HFF-Myc (cell line): ENCODE results near the gene LRP3.

ENCODE experiments used
- DNase-seq: peaks from one replicate; pipeline ENCODE4 v3.0.0-alpha.2; 2011; ENCODE audit warnings: low read depth; ENCODE audit errors: extremely low read depth
- H3K4me3 ChIP-seq: replicated peaks from 2 replicates; pipeline ENCODE4 v1.5.1; 2011; ENCODE audit warnings: low read depth, mild to moderate bottlenecking, control low read depth, low read length
- TF ChIP-seq, protein P1 (sequence below): IDR thresholded peaks from 2 replicates; pipeline ENCODE4 v1.5.1; 2012; ENCODE audit warnings: mild to moderate bottlenecking, low read depth, low read length, control low read depth; ENCODE audit errors: missing control alignments

Gene LRP3

DNA sequence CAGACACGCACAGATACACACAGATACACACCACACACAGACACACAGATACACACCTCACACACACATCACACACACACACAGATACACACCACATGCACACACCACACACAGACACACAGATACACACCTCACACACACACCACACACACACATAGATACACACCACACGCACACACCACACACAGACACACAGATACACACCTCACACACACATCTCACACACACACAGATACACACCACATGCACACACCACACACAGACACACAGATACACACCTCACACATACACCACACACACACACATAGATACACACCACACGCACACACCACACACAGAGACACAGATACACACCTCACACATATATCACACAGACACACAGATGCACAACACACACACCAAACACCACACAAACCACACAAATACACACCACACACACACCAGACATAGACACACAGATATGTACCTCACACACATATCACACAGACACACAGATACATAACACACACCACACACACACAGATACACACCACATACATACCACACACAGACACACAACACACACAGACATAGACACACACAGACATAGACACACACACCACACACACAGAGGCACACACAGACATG, 55.7 kb downstream of the LRP3 start:
- no peak overlapping the region for H3K4me3 ChIP-seq
- no peak for DNase-seq
- TF ChIP-seq, protein P1, sequence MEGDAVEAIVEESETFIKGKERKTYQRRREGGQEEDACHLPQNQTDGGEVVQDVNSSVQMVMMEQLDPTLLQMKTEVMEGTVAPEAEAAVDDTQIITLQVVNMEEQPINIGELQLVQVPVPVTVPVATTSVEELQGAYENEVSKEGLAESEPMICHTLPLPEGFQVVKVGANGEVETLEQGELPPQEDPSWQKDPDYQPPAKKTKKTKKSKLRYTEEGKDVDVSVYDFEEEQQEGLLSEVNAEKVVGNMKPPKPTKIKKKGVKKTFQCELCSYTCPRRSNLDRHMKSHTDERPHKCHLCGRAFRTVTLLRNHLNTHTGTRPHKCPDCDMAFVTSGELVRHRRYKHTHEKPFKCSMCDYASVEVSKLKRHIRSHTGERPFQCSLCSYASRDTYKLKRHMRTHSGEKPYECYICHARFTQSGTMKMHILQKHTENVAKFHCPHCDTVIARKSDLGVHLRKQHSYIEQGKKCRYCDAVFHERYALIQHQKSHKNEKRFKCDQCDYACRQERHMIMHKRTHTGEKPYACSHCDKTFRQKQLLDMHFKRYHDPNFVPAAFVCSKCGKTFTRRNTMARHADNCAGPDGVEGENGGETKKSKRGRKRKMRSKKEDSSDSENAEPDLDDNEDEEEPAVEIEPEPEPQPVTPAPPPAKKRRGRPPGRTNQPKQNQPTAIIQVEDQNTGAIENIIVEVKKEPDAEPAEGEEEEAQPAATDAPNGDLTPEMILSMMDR, result no peak

DNA sequence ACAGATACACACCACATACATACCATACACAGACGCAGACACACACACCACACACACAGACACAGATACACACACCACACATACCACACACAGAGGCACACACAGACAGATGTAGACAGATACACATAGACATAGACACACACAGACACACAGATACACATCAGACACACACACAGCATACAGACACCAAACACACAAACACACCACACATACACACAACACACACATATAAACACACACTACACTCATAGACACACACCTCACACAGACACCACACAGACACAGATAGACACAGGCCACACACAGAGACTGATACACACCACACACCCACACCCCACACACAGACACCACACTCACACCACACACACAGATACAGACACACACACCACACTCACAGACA, 56.4 kb downstream of the LRP3 start:
- no peak for DNase-seq
- TF ChIP-seq, protein P1, result no peak
- H3K4me3 ChIP-seq, result no peak overlapping the region

DNA sequence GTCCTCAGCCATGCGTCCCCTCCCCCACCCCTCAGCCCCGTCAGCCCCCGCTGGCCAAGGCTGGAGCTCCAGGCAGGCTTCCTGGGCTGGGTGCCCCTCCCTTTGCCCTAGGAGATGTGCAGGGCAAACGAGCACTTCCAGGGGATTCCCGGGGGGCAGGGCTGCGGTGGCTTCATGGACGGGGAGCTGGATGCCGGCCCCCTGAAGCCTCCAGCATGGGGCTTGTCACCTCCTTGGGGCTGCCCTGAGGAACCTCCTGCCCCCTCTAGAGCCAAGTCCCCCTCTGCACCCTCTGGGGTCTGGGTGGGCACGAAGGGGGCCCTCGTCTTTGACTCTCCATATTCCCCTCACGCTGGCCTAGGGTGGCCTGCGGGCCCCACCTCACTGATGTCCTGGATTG, 56.9 kb downstream of the LRP3 start:
- H3K4me3 ChIP-seq, result no peak overlapping the region
- TF ChIP-seq, protein P1, result no peak
- DNase-seq, result no peak

DNA sequence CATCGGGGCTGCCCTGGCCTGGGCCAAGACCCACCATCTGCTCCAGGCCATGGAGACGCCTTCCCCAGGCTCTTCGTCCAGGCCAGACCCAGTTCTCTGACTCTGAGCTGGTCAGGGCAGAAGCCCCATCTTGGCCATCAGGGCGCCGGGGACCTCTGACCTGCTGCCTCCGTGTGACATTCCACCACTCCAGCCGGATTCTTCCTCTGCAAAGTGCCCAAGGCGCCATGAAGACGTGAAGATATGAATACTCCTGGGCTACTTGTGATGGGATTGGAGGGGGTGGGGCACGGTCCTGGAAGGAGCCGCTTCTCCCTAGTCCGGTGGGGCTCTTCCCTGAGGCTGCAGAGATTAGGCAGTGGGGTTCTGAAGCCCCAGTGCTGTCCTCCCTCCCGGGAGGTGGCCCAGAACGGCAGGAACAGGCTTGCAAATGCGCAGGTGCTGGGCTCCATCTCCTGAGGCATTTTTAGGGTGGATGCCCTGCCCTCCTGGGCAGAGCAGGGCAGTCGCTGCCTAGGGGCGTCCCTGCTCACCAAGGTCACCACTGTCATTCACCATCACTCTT, 57.5 kb downstream of the LRP3 start:
- TF ChIP-seq, protein P1, result no peak
- DNase-seq, result no peak
- no peak overlapping the region for H3K4me3 ChIP-seq

DNA sequence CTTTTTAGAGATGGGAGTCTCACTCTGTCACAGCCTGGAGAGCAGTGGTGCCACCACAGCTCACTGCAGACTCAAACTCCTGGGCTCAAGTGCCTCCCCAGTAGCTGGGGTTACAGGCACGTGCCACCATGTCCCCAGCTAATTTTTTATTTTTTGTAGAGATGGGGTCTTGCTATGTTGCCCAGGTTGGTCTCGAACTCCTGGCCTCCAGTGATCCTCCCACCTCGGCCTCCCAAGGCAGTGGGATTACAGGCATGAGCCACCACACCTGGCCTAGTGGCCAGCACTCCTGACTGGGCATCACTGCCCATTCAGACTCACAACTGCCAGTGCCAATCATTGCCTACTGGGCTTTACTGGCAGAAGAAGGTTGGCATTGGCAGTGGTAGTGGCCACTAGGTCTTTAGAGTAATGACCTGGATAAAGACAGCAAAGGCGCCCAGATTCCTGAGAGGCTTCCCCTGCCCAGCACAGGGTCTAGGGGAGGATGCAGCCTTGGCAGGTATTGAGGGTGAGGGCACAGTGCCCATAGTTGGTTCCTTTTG, 58.4 kb downstream of the LRP3 start:
- TF ChIP-seq, protein P1, result no peak
- DNase-seq, result no peak
- no peak overlapping the region for H3K4me3 ChIP-seq

DNA sequence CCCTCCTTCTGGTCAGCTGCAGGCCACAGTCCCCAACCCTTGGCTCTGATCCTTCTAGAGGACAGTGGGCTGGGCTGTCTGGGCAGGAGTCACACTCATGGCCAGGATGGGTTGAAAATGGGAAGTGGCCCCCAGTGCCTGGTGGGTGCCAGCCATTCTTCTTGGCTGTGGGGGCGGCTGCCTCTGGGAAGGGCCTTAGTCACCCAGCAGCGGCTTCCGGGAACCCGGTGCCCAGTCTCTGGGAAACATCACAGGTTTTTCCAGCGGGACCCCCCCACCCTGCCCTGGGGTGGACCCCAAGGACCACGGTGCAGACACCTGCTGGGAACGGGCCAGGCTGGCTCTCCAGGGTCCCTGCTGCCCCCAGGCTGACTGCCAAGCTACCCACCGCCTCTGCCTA, 58.8 kb downstream of the LRP3 start:
- TF ChIP-seq, protein P1, result no peak
- no peak overlapping the region for H3K4me3 ChIP-seq
- no peak for DNase-seq
